Endodermal cell (in vitro differentiated cells): Measurements from ENCODE around the gene ADCK2. TPM values are rescaled to one million over a fixed set of nuclear protein-coding genes. Genes with fewer than 3 reads are reported as not detected.

Source experiments
- DNase-seq: peaks from one replicate; pipeline ENCODE4 v3.0.0-alpha.2; 2017
- H3K27ac ChIP-seq: 2 replicates; pipeline ENCODE4 v1.5.1; 2013; ENCODE audit warnings: mild to moderate bottlenecking, low read depth, low read length, moderate library complexity
- H3K27me3 ChIP-seq: 2 replicates; pipeline ENCODE4 v1.6.1; 2013; ENCODE audit warnings: mild to moderate bottlenecking, low read length, moderate library complexity; ENCODE audit not compliant: insufficient read depth, control insufficient read depth, poor library complexity, severe bottlenecking
- H3K36me3 ChIP-seq: 2 replicates; pipeline ENCODE4 v1.7.0; 2013; ENCODE audit warnings: mild to moderate bottlenecking, low read length, moderate library complexity; ENCODE audit not compliant: control insufficient read depth, insufficient read depth
- H3K4me1 ChIP-seq: one replicate; pipeline ENCODE4 v1.7.0; 2013; ENCODE audit warnings: low read length; ENCODE audit not compliant: control insufficient read depth, insufficient read depth
- H3K4me3 ChIP-seq: 2 replicates; pipeline ENCODE4 v1.5.1; 2013; ENCODE audit warnings: mild to moderate bottlenecking, low read length, moderate library complexity
- H3K9ac ChIP-seq: 2 replicates; pipeline ENCODE4 v1.6.1; 2013; ENCODE audit warnings: mild to moderate bottlenecking, low read length, moderate library complexity; ENCODE audit not compliant: poor library complexity, severe bottlenecking; ENCODE audit errors: extremely low read depth
- H3K9me3 ChIP-seq: 2 replicates; pipeline ENCODE4 v1.6.1; 2013; ENCODE audit warnings: mild to moderate bottlenecking, low read length, moderate library complexity; ENCODE audit not compliant: control insufficient read depth
- H3K27ac Mint-ChIP-seq: 2 replicates; pipeline ENCODE4 v1.8.0; 2020; ENCODE audit warnings: mixed read lengths
- H3K27me3 Mint-ChIP-seq: 2 replicates; pipeline ENCODE4 v1.8.0; 2021; ENCODE audit warnings: mild to moderate bottlenecking, mixed read lengths; ENCODE audit not compliant: insufficient read depth
- H3K36me3 Mint-ChIP-seq: 2 replicates; pipeline ENCODE4 v1.8.0; 2020; ENCODE audit warnings: low read depth, mixed read lengths
- H3K4me1 Mint-ChIP-seq: 2 replicates; pipeline ENCODE4 v1.8.0; 2020; ENCODE audit warnings: mixed read lengths
- H3K4me3 Mint-ChIP-seq: 2 replicates; pipeline ENCODE4 v1.8.0; 2020; ENCODE audit warnings: mild to moderate bottlenecking, moderate library complexity, mixed read lengths
- H3K9me3 Mint-ChIP-seq: 2 replicates; pipeline ENCODE4 v1.8.0; 2020; ENCODE audit warnings: mild to moderate bottlenecking, mixed read lengths
- WGBS, 2 experiments: methylation state at CpG; one replicate each; pipeline versions ENCODE4 v1.1.5 to v1.1.7; 2013; ENCODE audit warnings: missing lambda C conversion rate in 2 of 2, mixed read lengths in 1 of 2; ENCODE audit not compliant: insufficient coverage in 1 of 2, insufficient read length in 1 of 2; 5-methylcytosine and 5-hydroxymethylcytosine counted together
- total RNA-seq, 2 donors: library from RNA; stranded (reverse); fragmentation: NEBNext Ultra II Directional in 1 of 2; extraction: Animal tissue kit (Norgen Biotek cat#: 25700) in 1 of 2; gene quantifications; 2 replicates in 1 of 2; 3 replicates in 1 of 2; pipeline ENCODE4 v1.2.1, GENCODE V29; 2021
- TF ChIP-seq, protein P1 (sequence below): fragments of 200-600 bp; sonication (generic); conservative IDR thresholded peaks from 2 replicates; pipeline ENCODE4 v1.5.0; 2021; ENCODE audit warnings: antibody characterized with exemption, mild to moderate bottlenecking

The ADCK2 gene
- total RNA-seq, 2 donors from 2014 or later, result 13.5 to 17.8 TPM

DNA sequence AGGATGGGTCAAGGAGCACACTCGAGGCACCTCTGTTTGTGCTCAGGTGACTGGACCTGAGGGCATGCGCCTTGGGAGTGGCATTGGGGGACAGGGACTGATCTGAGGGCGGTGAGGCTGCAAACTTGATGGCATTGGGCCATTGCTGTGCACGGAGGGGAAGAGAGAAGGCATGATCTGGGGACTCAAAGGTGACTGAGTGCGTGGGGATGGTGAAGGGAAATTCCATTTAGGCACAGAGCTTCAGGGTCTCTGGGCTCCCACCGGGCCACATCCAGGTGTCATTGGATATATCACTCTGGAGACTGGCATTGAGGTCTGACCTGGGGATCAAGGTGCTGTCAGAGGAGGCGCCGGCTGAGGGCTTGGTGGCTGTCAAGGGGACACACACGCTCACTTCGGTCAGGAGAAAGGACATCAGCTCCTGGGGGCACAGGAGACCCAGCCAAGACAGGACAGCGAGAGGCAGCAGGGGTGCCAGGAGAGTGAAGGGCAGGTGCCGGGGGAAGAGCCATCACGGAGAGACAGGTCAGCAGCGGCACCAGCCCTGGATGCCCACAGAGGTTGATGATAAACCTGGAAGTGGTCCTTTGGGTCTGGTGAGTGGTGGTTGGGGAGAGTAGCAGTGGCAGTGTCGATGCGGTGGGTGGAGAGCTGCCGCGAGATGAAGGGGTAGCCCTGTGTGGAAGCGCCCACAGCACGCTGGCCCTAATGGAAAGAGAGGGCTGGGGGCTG is 5.5 kb downstream of the ADCK2 start:
- Histone ChIP-seq H3K4me1 (peaks cover 2% of the 10 kb centered on the region), H3K4me3 (no peak overlapping the region), H3K9ac (no peak overlapping the region), H3K27ac (no peak overlapping the region), H3K36me3 (peaks cover 16% of the 10 kb centered on the region), H3K9me3 (no peaks in the 10 kb centered on the region), H3K27me3 (no peaks in the 10 kb centered on the region)
- peaks cover 2% of the 10 kb centered on the region for H3K4me1 Mint-ChIP-seq
- DNase-seq, result peak; percentile 33
- H3K9me3 Mint-ChIP-seq, result no peaks in the 10 kb centered on the region
- TF ChIP-seq, protein P1, sequence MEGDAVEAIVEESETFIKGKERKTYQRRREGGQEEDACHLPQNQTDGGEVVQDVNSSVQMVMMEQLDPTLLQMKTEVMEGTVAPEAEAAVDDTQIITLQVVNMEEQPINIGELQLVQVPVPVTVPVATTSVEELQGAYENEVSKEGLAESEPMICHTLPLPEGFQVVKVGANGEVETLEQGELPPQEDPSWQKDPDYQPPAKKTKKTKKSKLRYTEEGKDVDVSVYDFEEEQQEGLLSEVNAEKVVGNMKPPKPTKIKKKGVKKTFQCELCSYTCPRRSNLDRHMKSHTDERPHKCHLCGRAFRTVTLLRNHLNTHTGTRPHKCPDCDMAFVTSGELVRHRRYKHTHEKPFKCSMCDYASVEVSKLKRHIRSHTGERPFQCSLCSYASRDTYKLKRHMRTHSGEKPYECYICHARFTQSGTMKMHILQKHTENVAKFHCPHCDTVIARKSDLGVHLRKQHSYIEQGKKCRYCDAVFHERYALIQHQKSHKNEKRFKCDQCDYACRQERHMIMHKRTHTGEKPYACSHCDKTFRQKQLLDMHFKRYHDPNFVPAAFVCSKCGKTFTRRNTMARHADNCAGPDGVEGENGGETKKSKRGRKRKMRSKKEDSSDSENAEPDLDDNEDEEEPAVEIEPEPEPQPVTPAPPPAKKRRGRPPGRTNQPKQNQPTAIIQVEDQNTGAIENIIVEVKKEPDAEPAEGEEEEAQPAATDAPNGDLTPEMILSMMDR, result no peak
- H3K4me3 Mint-ChIP-seq, result no peak overlapping the region
- H3K27ac Mint-ChIP-seq, result no peak overlapping the region
- 95 to 96% methylated on average over 15 to 20 of the region's 20 CpGs for WGBS, 2 experiments
- peaks cover 21% of the 10 kb centered on the region for H3K36me3 Mint-ChIP-seq
- H3K27me3 Mint-ChIP-seq, result peaks cover 4% of the 10 kb centered on the region

DNA sequence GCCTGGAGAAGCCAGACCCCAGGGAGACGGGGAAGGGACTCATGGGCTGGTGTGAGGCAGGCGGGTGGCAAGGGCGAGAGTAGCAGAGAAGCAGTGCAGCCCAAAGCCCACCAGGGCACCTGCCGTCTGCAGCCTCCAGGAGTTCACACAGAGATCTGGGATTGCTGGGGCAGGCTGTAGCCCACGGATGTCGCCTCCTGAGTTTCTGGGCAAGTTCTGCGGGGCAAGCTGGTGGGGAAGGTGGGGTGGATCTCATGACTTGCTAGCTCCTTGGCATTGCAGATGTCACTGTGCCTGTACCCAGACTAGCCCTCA is 6.0 kb downstream of the ADCK2 start:
- H3K27ac ChIP-seq, result no peak overlapping the region
- H3K36me3 ChIP-seq, result peaks cover 16% of the 10 kb centered on the region
- WGBS, 2 experiments, result 82 to 89% methylated on average over 3 to 7 of the region's 7 CpGs
- no peak overlapping the region for H3K4me3 ChIP-seq
- Mint-ChIP-seq H3K4me1 (peaks cover 6% of the 10 kb centered on the region), H3K9me3 (no peaks in the 10 kb centered on the region), H3K36me3 (peaks cover 21% of the 10 kb centered on the region), H3K27ac (no peak overlapping the region), H3K27me3 (peaks cover under 1% of the 10 kb centered on the region), H3K4me3 (no peak overlapping the region)
- TF ChIP-seq, protein P1, result no peak
- peaks cover 5% of the 10 kb centered on the region for H3K4me1 ChIP-seq
- no peaks in the 10 kb centered on the region for H3K27me3 ChIP-seq
- no peak overlapping the region for H3K9ac ChIP-seq
- no peaks in the 10 kb centered on the region for H3K9me3 ChIP-seq
- no peak for DNase-seq

DNA sequence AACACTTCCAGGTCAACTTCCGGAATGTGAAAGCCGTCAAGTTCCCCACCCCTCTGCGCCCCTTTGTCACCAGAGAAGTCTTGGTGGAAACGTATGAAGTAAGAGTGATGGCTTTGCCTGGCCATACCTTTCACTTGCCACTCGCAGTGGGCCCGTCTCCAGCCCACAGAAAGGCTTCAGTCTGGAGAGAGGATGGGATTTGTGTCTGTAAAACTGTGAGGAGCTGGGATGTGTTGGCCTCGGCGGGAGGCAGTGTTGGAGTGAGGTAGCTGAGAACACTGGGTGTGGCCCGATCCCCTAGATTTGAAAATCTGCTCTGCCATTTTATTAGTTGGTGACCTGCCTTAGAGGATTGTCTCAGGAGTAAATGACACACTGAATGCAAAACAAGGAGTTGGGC is 6.4 kb downstream of the ADCK2 start:
- TF ChIP-seq, protein P1, result no peak
- H3K4me1 Mint-ChIP-seq, result peaks cover 10% of the 10 kb centered on the region
- H3K9me3 ChIP-seq, result no peaks in the 10 kb centered on the region
- no peaks in the 10 kb centered on the region for H3K27me3 Mint-ChIP-seq
- peaks cover 6% of the 10 kb centered on the region for H3K4me1 ChIP-seq
- H3K36me3 ChIP-seq, result peaks cover 16% of the 10 kb centered on the region
- no peak overlapping the region for H3K4me3 ChIP-seq
- no peak overlapping the region for H3K27ac Mint-ChIP-seq
- 96% methylated on average over 4 to 9 of the region's 9 CpGs for WGBS, 2 experiments
- H3K27me3 ChIP-seq, result no peaks in the 10 kb centered on the region
- H3K27ac ChIP-seq, result no peak overlapping the region
- DNase-seq, result no peak
- peaks cover 21% of the 10 kb centered on the region for H3K36me3 Mint-ChIP-seq
- H3K9me3 Mint-ChIP-seq, result no peaks in the 10 kb centered on the region
- no peak overlapping the region for H3K4me3 Mint-ChIP-seq
- no peak overlapping the region for H3K9ac ChIP-seq
